Measurements from ENCODE around the gene SIGLEC12.
"Not testable (repeated sequence)": the region's sequence is repeated elsewhere in the genome, so short reads cannot be mapped to it uniquely, and the experiment has no call there.

The SIGLEC12 gene

GRCh38 chr19:51458051-51458645 lies 43.5 kb downstream of the SIGLEC12 start, which contains the start of gene SIGLEC8:
Gene SIGLEC8 (minus strand): TSS chr19:51458454. CDS start chr19:51458387, 67 bp downstream.
- DNase-seq (ENCODE audit: low read depth), result no peak
- TF ChIP-seq CTCF (conservative IDR thresholded peaks at IDR 0.05; ENCODE audit: low read length), result no peak
- no peak within 1 kb of the TSS for H3K4me3 ChIP-seq (ENCODE audit: low read length)

GRCh38 chr19:51457351-51458013 lies 44.1 kb downstream of the SIGLEC12 start:
- H3K4me3 ChIP-seq (ENCODE audit: low read length), result no peak overlapping the region
- no peak for TF ChIP-seq CTCF (conservative IDR thresholded peaks at IDR 0.05; ENCODE audit: low read length)

GRCh38 chr19:51456541-51457290 lies 44.9 kb downstream of the SIGLEC12 start:
- no peak for DNase-seq (ENCODE audit: low read depth)
- no peak for TF ChIP-seq CTCF (conservative IDR thresholded peaks at IDR 0.05; ENCODE audit: low read length)
- H3K4me3 ChIP-seq (ENCODE audit: low read length), result no peak overlapping the region

More at GRCh38 chr19:51457351-51458013, 44.1 kb downstream of the SIGLEC12 start:
- DNase-seq (ENCODE audit: low read depth), result no peak

GRCh38 chr19:51450730-51451307 lies 50.8 kb downstream of the SIGLEC12 start:
- no peak overlapping the region for H3K4me3 ChIP-seq (ENCODE audit: low read length)
- no peak for TF ChIP-seq CTCF (conservative IDR thresholded peaks at IDR 0.05; ENCODE audit: low read length)
- no peak for DNase-seq (ENCODE audit: low read depth)

- no peak overlapping the region for H3K4me3 ChIP-seq (ENCODE audit: low read length)
- no peak for DNase-seq (ENCODE audit: low read depth)
- TF ChIP-seq CTCF (conservative IDR thresholded peaks at IDR 0.05; ENCODE audit: low read length), result no peak
These were observed 53.1 kb downstream of the SIGLEC12 start for GRCh38 chr19:51448411-51449016.

- no peak overlapping the region for H3K4me3 ChIP-seq (ENCODE audit: low read length)
- no peak for DNase-seq (ENCODE audit: low read depth)
- TF ChIP-seq CTCF (conservative IDR thresholded peaks at IDR 0.05; ENCODE audit: low read length), result no peak
These were observed 53.6 kb downstream of the SIGLEC12 start for GRCh38 chr19:51448011-51448410.

- DNase-seq (ENCODE audit: low read depth); H3K4me3 ChIP-seq (ENCODE audit: low read length): not testable (repeated sequence)
These were observed 54.1 kb downstream of the SIGLEC12 start for GRCh38 chr19:51447510-51447909.
